H1 (cell line): ENCODE data around the gene ADGRE2.

Experiments used
- EZH2 ChIP-seq: fragments of 200-600 bp; sonication (generic); IDR thresholded peaks from 2 replicates; pipeline ENCODE4 v1.7.1; 2012; ENCODE audit warnings: low read depth, mild to moderate bottlenecking, moderate library complexity, low read length, inconsistent platforms; ENCODE audit not compliant: severe bottlenecking
- RAD21 ChIP-seq, 2 experiments: IDR thresholded peaks in 1 of 2; conservative IDR thresholded peaks in 1 of 2; 2 replicates each; pipeline ENCODE4 v1.6.1; 2011; ENCODE audit warnings: low read depth in 2 of 2, low read length in 2 of 2, improper control_type of control experiment in 1 of 2, inconsistent platforms in 1 of 2, mild to moderate bottlenecking in 1 of 2, moderate library complexity in 1 of 2
- YY1 ChIP-seq: IDR thresholded peaks from 2 replicates; pipeline ENCODE4 v1.6.1; 2011; ENCODE audit warnings: low read depth, mild to moderate bottlenecking, low read length

GRCh38 chr19:14772467-14772866 is 5.9 kb downstream of the ADGRE2 start:
- TF ChIP-seq EZH2 (no peak), RAD21 (IDR thresholded peaks at IDR 0.05 in 1 of 2, conservative IDR thresholded peaks at IDR 0.05 in 1 of 2; ENCODE audit: low read depth in 2 of 2, low read length in 2 of 2) (no peak), YY1 (no peak)
